Glutamatergic neuron (in vitro differentiated cells): ENCODE results near the gene ZNF74. TPM values are rescaled to one million over a fixed set of nuclear protein-coding genes. Genes with fewer than 3 reads are reported as not detected.
A peak's percentile ranks its signal among the peaks of the same experiment; 100 is the strongest.

Experiments
- DNase-seq: peaks from one replicate; pipeline ENCODE4 v3.0.0; 2022
- H3K27ac Mint-ChIP-seq: one replicate; pipeline ENCODE4 v1.8.0; 2020; ENCODE audit warnings: mild to moderate bottlenecking, mixed read lengths, inconsistent platforms; ENCODE audit not compliant: unreplicated experiment
- H3K27me3 Mint-ChIP-seq: one replicate; pipeline ENCODE4 v1.8.0; 2020; ENCODE audit warnings: mild to moderate bottlenecking, moderate library complexity, mixed read lengths, inconsistent platforms; ENCODE audit not compliant: unreplicated experiment
- H3K36me3 Mint-ChIP-seq: one replicate; pipeline ENCODE4 v1.8.0; 2020; ENCODE audit warnings: mild to moderate bottlenecking, mixed read lengths, inconsistent platforms; ENCODE audit not compliant: unreplicated experiment
- H3K4me1 Mint-ChIP-seq: one replicate; pipeline ENCODE4 v1.8.0; 2020; ENCODE audit warnings: mild to moderate bottlenecking, low read depth, mixed read lengths, inconsistent platforms; ENCODE audit not compliant: unreplicated experiment
- H3K4me3 Mint-ChIP-seq: one replicate; pipeline ENCODE4 v1.8.0; 2020; ENCODE audit warnings: mild to moderate bottlenecking, mixed read lengths, inconsistent platforms; ENCODE audit not compliant: unreplicated experiment
- H3K9me3 Mint-ChIP-seq: one replicate; pipeline ENCODE4 v1.8.0; 2020; ENCODE audit warnings: mild to moderate bottlenecking, moderate library complexity, mixed read lengths, inconsistent platforms; ENCODE audit not compliant: unreplicated experiment
- CTCF ChIP-seq: fragments of 200-600 bp; sonication (generic); IDR thresholded peaks from one replicate; pipeline ENCODE4 v1.5.0; 2021; ENCODE audit not compliant: partially characterized antibody, unreplicated experiment
- total RNA-seq: library from RNA; stranded (reverse); fragmentation: NEBNext Ultra II Directional; extraction: Animal tissue kit (Norgen Biotek cat#: 25700); gene quantifications from one replicate; pipeline ENCODE4 v1.2.1, GENCODE V29; 2021; ENCODE audit not compliant: unreplicated experiment

Gene ZNF74
- total RNA-seq, 1 donor from 2014 or later, result 50.3 TPM

DNA sequence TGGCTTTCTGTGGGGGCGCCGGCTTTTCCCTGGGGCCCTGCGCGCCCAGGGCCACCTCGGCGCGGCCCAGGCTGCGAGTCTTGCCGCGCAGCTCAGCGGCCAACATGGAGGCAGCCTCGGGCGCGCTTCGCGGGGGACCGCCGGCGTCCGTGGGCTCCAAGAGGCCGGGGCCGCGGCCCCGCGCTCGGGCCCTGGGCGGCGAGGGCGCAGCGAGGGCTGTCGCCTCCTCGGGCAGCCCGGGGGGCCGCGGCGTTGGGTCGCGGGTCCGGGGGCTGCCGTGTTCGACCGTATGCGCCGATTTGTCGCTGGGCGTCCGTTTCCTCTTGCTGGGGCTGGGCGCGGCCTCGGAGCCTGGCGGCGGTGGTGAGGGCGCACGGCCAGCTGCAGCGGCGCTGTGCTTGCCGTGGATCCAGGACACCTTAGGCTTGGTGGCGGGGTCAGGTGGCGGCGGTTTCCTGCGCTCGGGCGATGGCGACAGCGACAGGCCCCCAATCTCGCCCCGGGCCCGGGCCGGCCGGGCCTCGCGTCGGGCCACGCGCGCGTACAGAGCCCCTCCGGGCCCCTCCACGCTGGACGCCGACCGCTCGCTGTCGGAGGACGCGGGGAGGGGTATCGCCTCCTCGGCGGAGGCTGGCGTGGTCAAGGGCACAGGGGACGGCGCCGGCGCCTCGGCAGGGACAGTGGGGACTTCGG is 31.8 kb downstream of the ZNF74 start:
- no peak overlapping the region for H3K27ac Mint-ChIP-seq
- H3K9me3 Mint-ChIP-seq, result peaks cover 5% of the 10 kb centered on the region
- peak; percentile 26 for DNase-seq
- no peak overlapping the region for H3K4me3 Mint-ChIP-seq
- no peak for TF ChIP-seq CTCF
- peaks cover 2% of the 10 kb centered on the region for H3K4me1 Mint-ChIP-seq
- peaks cover 4% of the 10 kb centered on the region for H3K36me3 Mint-ChIP-seq
- peaks cover 14% of the 10 kb centered on the region for H3K27me3 Mint-ChIP-seq

- Mint-ChIP-seq H3K4me3 (no peak overlapping the region), H3K27me3 (peaks cover 14% of the 10 kb centered on the region), H3K9me3 (peaks cover 5% of the 10 kb centered on the region), H3K36me3 (peaks cover 4% of the 10 kb centered on the region), H3K27ac (no peak overlapping the region), H3K4me1 (peaks cover 2% of the 10 kb centered on the region)
- no peak for DNase-seq
- no peak for TF ChIP-seq CTCF
These were observed 32.3 kb downstream of the ZNF74 start for GRCh38 chr22:20426259-20426615.

DNA sequence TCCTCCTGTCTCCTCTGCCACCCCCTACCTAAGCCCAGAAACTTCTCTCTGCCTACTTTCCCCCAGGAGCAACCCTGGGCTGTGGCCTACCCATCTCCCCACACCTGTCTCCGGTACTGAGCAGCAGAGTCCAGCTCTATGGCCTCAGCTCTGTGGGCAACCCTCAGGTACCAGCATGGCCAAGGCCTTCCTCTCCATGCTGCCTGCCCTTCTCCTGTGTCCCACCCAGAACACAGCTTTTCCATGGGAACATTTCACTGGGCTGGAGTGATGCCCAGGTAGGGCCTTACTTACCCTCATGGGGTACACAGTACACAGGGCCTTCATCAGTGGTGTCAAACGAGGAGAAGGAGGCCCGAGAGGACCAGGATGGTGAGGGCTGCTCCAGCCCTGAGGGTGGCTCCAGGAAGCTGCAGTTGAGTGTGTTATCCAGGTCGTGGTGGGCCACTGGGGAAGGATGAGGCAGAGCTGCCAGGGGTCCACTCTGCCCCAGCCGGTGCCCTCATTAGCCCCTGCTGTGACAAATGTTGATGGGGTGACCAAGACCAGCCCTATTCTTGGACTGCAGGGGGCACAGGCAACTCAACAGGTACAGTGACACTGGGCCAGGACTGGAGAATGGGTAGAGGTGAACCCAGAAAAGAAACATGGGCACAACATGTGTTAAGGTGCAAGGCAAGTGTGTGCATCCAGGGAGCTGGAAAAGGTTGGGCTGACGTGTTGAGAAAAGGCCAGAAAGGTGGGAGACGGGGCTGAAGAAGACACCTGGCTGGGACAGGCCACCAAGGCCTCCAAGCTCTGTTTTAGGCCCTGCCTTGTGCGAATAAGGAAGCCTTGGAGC is 33.4 kb downstream of the ZNF74 start:
- no peak for DNase-seq
- H3K9me3 Mint-ChIP-seq, result peaks cover 5% of the 10 kb centered on the region
- H3K4me3 Mint-ChIP-seq, result no peak overlapping the region
- H3K27me3 Mint-ChIP-seq, result peaks cover 15% of the 10 kb centered on the region
- TF ChIP-seq CTCF, result no peak
- peaks cover 4% of the 10 kb centered on the region for H3K36me3 Mint-ChIP-seq
- no peak overlapping the region for H3K27ac Mint-ChIP-seq
- H3K4me1 Mint-ChIP-seq, result peaks cover 2% of the 10 kb centered on the region

DNA sequence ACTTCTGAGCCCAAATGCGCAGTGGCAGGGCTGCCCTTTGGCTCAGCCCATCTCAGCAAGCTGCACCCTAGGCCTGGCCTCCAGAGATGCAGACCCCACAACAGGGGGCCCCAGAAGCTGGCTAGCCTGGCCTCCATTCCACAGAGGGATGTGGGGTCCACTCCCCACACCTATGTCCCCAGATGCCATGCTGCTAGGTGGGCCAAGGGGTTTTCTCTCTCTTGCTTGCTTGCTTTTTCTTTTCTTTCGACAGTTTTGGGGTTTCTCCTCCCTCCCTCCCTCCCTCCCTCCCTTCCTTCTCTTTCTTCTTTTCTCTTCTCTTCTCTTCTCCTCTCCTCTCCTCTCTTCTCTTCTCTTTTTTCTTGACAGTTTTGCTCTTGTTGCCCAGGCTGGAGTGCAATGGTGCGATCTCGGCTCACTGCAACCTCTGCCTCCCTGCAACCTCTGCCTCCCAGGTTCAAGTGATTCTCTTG is 34.0 kb downstream of the ZNF74 start:
- Mint-ChIP-seq H3K27me3 (peaks cover 18% of the 10 kb centered on the region), H3K4me1 (peaks cover 2% of the 10 kb centered on the region), H3K9me3 (peaks cover 5% of the 10 kb centered on the region), H3K27ac (no peak overlapping the region), H3K36me3 (peaks cover 4% of the 10 kb centered on the region), H3K4me3 (no peak overlapping the region)
- DNase-seq, result no peak
- TF ChIP-seq CTCF, result no peak
